Activated CD8-positive, alpha-beta memory T cell treated with anti-CD3 and anti-CD28 coated beads for 1 hour (primary cell): ENCODE measurements around the gene ITPRIP.

Source experiments
- DNase-seq, 2 donors: peaks; one replicate each; pipeline ENCODE4 v3.0.0-alpha.2; 2020; ENCODE audit warnings: low read depth in 1 of 2; ENCODE audit errors: extremely low read depth in 1 of 2

The ITPRIP gene

GRCh38 chr10:104337985-104338735 lies at the start of gene ITPRIP:
TSS of gene ITPRIP (minus strand) at chr10:104338465. CDS start at chr10:104316051, 22,414 bp downstream.
- peak; percentile 46 to 58 for DNase-seq

- no peak for DNase-seq
Measured at GRCh38 chr10:104387130-104387888, 49.0 kb upstream of the ITPRIP start.

- DNase-seq, result no peak
Measured at GRCh38 chr10:104380336-104380735, 42.1 kb upstream of the ITPRIP start.

GRCh38 chr10:104376784-104377300 lies 38.6 kb upstream of the ITPRIP start:
- DNase-seq, result no peak

GRCh38 chr10:104374591-104374990 lies 36.3 kb upstream of the ITPRIP start:
- no peak for DNase-seq

- DNase-seq, result no peak
Measured at GRCh38 chr10:104371753-104372152, 33.5 kb upstream of the ITPRIP start.

GRCh38 chr10:104368381-104368780 lies 30.1 kb upstream of the ITPRIP start:
- DNase-seq, result no peak

- DNase-seq, result no peak
Measured at GRCh38 chr10:104367904-104368303, 29.6 kb upstream of the ITPRIP start.

- no peak for DNase-seq
Measured at GRCh38 chr10:104359811-104360210, 21.5 kb upstream of the ITPRIP start.

- DNase-seq, result peak; percentile 70 to 82
Measured at GRCh38 chr10:104353325-104354048, 15.2 kb upstream of the ITPRIP start, which contains the start of gene CFAP58. TSS of gene CFAP58 (plus strand) at chr10:104353833. CDS start at chr10:104353898, 65 bp downstream.

GRCh38 chr10:104351919-104352318 lies 13.7 kb upstream of the ITPRIP start:
- no peak for DNase-seq

- no peak for DNase-seq
Measured at GRCh38 chr10:104351061-104351702, 12.9 kb upstream of the ITPRIP start.

- no peak for DNase-seq
Measured at GRCh38 chr10:104350127-104350635, 11.9 kb upstream of the ITPRIP start.

- no peak for DNase-seq
Measured at GRCh38 chr10:104349623-104350126, 11.4 kb upstream of the ITPRIP start.

GRCh38 chr10:104348601-104349000 lies 10.3 kb upstream of the ITPRIP start:
- no peak for DNase-seq

GRCh38 chr10:104347295-104348045 lies 9.2 kb upstream of the ITPRIP start:
- no peak for DNase-seq

GRCh38 chr10:104345941-104346340 lies 7.7 kb upstream of the ITPRIP start:
- DNase-seq, result no peak

GRCh38 chr10:104345515-104345914 lies 7.2 kb upstream of the ITPRIP start:
- DNase-seq, result no peak

GRCh38 chr10:104344219-104344618 lies 6.0 kb upstream of the ITPRIP start:
- no peak for DNase-seq
